Panc1 (cell line): ENCODE data around the gene IRF2.

Source experiments
- CTCF ChIP-seq: fragments of 450-650 bp; IDR thresholded peaks from 2 replicates; pipeline ENCODE4 v1.5.1; 2017; ENCODE audit warnings: mild to moderate bottlenecking
- SIN3A ChIP-seq: IDR thresholded peaks from 2 replicates; pipeline ENCODE4 v1.6.1; 2012; ENCODE audit warnings: low read depth, mild to moderate bottlenecking, low read length, moderate library complexity, borderline replicate concordance; ENCODE audit not compliant: insufficient read depth

DNA sequence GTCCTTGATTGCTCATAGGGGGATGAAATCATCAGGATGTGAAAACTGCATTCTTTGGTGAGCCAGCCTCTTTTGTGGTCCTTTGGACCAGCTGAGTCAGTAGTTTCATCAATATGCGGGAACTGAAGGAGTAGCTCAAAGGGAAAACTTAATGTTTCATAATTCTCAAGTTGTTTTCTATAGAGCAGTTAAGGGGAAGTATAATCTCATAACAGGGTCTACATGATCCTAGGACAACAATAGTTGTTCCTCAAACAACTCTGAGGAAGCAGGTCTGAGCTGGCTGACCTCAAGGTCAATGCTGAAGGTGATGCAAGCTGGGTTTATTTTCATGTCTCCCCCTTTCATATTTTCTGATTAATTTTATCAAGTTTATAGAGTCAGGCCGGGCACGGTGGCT, 36.1 kb upstream of the IRF2 start:
- TF ChIP-seq SIN3A (no peak), CTCF (no peak)
